ENCODE data around the gene RAB19.
"Not testable (repeated sequence)": the region's sequence is repeated elsewhere in the genome, so short reads cannot be mapped to it uniquely, and the experiment has no call there.

RAB19 gene

DNA sequence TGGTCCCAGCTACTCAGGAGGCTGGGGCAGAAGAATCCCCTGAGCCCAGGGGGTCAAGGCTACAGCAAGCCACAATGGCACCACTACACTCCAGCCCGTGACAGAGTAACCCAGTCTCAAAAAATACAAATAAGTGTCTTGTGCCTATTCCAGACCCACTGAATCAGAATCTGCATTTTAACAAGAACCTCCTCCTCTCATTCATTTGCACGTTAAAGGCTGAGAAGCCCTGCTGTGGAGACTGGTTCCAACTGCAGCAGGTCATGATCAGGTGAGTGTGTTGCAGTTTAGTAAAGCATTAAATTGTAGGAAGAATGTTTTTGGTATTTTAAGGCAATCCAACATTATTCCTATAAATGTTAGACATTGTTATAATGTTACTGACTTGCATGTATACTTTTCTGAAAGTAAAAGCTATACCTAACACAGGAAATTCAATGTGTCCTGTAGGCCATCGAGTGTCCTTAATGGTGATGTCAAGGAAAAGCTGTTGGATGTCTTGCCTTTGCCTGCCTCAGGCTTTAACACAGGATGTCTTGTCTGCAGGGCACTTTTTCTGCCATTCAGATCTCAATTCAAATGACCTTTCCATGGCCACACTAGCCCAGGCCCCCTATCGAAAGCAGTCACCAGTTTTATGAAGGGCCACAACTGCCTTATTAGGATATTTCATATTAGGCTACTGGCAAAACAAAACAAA, 45.1 kb downstream of the RAB19 start:
- no peak for FAIRE-seq
- no peak for DNase-seq (ENCODE audit: extremely low spot score, insufficient read length, low read depth)

DNA sequence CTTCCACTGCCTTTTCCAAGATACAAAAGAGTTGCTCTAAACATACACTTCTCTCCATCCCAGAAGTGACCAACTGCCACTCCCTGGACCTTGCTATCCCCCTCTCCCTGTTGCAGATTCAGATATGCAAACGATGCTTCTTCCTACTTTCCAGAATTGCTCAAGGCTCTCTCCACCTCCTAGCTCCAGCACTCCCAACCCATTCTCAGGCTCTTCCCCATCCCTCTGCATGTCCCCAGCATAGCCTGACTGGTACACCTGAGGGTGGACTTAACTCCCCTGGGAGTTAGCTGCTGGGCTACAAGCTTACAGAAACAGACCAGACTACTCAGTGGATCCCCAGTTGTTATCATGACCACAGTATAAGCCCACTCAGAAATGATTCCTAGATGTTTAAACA, 47.9 kb downstream of the RAB19 start:
- DNase-seq (ENCODE audit: extremely low spot score, insufficient read length, low read depth) (no peak), FAIRE-seq (no peak)

DNA sequence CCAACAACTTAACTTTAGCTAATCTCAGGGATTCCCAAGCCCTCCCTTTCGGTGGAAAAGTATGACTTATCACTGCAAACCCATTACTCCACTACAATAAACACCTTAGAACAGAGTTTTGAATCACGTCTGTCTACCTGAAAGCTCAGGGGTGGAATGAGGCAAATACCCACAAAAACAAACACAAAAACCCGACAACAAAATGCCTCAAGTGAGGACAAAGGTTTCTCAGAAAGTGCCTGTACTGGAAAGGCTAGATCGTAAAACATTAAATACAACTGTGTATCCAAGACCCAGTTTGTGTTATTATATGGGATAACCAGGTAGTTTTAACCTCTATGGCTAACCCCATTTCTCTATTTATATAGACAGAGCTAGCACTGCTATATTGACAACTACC, 49.4 kb downstream of the RAB19 start:
- FAIRE-seq (no peak), DNase-seq (ENCODE audit: extremely low spot score, insufficient read length, low read depth) (no peak)

- not testable (repeated sequence) for FAIRE-seq; DNase-seq (ENCODE audit: extremely low spot score, insufficient read length, low read depth)
These were observed 50.2 kb downstream of the RAB19 start for GRCh38 chr7:140453785-140454656.

GRCh38 chr7:140454657-140455015, 50.8 kb downstream of the RAB19 start:
- DNase-seq (ENCODE audit: extremely low spot score, insufficient read length, low read depth) = no peak
- FAIRE-seq = no peak

DNA sequence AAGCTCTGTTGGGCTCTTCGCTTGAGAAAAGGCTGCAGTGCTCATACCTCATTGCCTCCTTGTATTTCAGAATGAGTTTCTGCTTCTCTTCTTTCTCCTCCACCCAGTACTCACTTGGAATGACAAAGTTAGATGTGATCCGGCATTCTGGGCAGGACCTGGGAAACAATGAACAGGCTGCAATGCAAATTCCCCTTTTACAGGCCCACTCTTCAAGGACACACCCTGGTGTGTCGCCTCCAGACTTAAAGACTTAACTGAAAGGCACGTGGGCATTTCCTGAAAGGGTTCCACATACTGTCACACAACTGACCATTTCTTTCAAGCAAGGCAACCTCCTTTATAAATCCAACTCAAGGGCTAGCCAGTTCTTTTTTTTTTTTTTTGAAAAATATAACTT, 51.9 kb downstream of the RAB19 start:
- FAIRE-seq (no peak), DNase-seq (ENCODE audit: extremely low spot score, insufficient read length, low read depth) (no peak)

DNA sequence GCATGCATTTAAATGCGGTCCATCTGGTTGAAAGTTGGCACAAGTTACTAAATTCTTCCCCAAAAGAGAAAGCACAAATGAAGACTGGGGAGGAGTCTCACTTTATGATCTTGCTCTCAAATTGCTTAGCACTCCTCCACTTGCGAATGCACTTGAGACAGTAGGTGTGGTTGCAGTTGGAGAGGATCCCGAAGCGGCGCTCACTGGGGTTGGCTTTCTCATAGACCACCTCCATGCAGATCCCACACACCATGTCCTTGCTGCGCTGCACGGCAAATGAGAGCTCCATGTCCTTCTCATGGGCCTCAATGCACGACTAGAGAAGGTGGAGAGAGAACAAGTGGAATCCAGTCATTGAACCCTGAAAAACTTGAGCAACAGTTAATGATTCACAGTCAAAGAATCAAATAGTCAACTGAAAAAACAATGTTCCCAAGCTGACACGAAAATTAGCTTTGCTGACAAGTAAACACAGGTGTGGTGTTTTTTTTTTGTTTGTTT, 52.7 kb downstream of the RAB19 start:
- no peak for FAIRE-seq
- DNase-seq (ENCODE audit: extremely low spot score, insufficient read length, low read depth) = no peak

GRCh38 chr7:140458201-140458600, 54.3 kb downstream of the RAB19 start:
- FAIRE-seq (no peak), DNase-seq (ENCODE audit: extremely low spot score, insufficient read length, low read depth) (no peak)

DNA sequence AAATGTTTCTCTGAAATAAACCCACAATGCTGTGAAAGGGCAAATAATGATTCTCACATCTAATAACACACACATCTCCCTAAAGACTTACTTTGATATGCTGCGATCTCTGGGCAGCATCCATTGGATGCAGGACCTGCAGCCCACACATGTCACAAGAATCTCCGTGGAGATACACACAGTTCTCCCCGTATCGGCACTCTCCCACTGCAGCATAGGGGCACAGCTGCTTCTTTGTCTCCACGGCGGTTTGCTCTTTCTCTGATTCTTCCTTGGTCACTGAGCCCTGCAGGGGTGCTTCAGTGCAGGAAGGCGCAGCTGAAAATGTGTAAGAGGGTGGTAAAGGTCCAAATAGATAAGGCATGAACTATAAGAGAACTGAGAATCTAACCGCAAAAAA, 55.1 kb downstream of the RAB19 start:
- FAIRE-seq (no peak), DNase-seq (ENCODE audit: extremely low spot score, insufficient read length, low read depth) (no peak)

DNA sequence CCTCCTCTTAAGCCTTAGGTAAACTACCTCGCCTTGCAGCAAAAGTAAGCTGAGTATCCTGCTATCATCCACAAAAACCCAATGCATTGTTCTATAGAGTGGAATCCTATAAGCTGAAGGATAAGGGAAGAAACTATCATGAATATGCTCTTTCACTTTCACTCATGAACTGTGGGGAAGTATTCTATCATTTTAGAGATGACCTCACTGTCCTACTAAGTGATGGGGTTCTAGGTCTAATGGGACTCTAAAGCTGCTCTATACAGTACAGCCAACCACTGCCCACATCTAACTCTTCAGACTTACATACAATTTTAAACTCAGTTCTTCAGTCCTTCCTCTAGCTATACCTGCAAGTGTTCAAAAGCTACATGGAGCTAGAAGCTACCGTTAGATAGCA, 59.3 kb downstream of the RAB19 start:
- DNase-seq (ENCODE audit: extremely low spot score, insufficient read length, low read depth) = no peak

DNA sequence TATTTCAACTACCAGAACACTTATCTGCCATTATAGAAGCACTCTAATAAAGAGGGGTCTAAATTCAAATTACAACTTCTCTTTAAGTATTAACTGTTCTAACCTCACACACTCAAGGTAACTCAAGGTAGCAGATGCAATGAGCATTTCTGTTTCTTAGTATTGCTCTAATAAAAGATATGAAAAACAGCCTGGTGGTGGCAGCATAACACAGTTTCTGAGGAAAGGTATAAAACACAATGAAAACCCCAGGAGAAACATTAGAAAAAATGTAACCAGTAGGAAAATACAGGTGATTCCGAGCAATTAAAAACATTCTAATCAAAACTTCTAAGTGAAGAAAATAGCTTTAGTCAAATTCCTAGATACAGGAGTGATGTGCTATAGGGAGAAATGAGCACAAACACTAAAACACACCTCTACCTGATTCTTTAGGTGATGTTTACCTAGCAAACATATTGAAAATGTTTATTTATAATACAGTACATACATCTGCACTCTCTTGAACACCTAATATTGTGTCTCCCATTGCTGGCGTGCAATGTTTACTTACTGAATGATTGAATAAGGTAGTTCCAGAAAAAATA, 72.0 kb downstream of the RAB19 start:
- peak; percentile 33 for FAIRE-seq
- no peak for DNase-seq (ENCODE audit: extremely low spot score, insufficient read length, low read depth)

More for the DNA sequence above, 59.3 kb downstream of the RAB19 start:
- FAIRE-seq = no peak

DNA sequence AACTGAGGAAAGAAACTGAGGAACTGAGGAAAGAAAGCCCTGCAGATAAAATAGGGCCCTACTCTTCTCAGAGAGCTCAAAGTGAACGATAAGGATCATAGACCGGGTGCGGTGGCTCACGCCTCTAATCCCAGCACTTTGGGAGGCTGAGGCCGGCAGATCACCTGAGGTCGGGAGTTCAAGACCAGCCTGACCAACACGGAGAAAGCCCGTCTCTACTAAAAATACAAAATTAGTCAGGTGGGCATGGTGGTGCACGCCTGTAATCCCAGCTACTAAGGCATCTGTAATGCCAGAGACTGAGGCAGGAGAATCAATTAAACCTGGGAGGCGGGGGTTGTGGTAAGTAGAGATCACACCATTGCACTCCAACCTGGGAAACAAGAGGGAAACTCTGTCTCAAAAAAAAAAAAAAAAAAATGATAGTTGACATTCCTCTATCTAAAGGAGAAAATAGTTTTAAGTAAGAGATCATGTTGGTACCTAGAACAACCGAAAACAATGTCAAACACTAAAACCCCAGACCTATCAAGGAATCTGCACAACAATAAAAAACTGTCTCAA, 72.9 kb downstream of the RAB19 start:
- FAIRE-seq = no peak
- no peak for DNase-seq (ENCODE audit: extremely low spot score, insufficient read length, low read depth)

Data from GM18507 (cell line).